Measurements from ENCODE around the gene CRISP1.
A peak's percentile ranks its signal among the peaks of the same experiment; 100 is the strongest.

The CRISP1 gene

GRCh38 chr6:49888742-49889431, 22.6 kb upstream of the CRISP1 start:
- no peak overlapping the region for H3K4me3 ChIP-seq (ENCODE audit: low read depth, low read length)
- no peak for DNase-seq (ENCODE audit: low read depth)
- in situ Hi-C loops (cut with HindIII; ENCODE audit: low sequenced_read_pairs) = no loop called here
- TF ChIP-seq CTCF (IDR thresholded peaks at IDR 0.05; ENCODE audit: low read depth, low read length, missing control alignments) = no peak

GRCh38 chr6:49868951-49869529, 2.7 kb upstream of the CRISP1 start:
- no peak for TF ChIP-seq CTCF (IDR thresholded peaks at IDR 0.05; ENCODE audit: low read depth, low read length, missing control alignments)
- H3K4me3 ChIP-seq (ENCODE audit: low read depth, low read length) = no peak overlapping the region
- in situ Hi-C loops (cut with HindIII; ENCODE audit: low sequenced_read_pairs) = no loop called here
- DNase-seq (ENCODE audit: low read depth) = no peak

DNA sequence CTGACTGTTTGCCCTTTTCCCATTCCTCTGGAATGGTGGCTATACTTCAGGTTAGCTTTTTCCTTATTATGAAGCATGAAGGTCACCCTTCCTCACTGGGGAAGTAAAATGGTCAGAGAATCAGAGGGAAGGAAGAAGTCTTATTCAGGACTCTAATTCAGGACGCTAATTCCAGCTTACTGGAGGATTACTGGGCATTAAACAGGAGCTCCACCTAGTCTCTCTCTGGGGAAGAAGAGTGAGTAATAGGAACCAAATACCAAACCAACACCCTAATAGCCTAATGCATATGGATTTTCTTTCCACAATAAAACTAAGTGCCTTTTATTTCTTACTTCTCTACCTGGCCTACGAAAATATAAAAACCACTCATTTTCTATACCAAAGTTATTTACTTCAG, 10.1 kb downstream of the CRISP1 start:
- no peak for TF ChIP-seq CTCF (IDR thresholded peaks at IDR 0.05; ENCODE audit: low read depth, low read length, missing control alignments)
- in situ Hi-C loops (cut with HindIII; ENCODE audit: low sequenced_read_pairs) = no loop called here
- no peak overlapping the region for H3K4me3 ChIP-seq (ENCODE audit: low read depth, low read length)
- no peak for DNase-seq (ENCODE audit: low read depth)

GRCh38 chr6:49855221-49855620, 11.1 kb downstream of the CRISP1 start:
- H3K4me3 ChIP-seq (ENCODE audit: low read depth, low read length) = no peak overlapping the region
- in situ Hi-C loops (cut with HindIII; ENCODE audit: low sequenced_read_pairs) = no loop called here
- TF ChIP-seq CTCF (IDR thresholded peaks at IDR 0.05; ENCODE audit: low read depth, low read length, missing control alignments) = no peak

DNA sequence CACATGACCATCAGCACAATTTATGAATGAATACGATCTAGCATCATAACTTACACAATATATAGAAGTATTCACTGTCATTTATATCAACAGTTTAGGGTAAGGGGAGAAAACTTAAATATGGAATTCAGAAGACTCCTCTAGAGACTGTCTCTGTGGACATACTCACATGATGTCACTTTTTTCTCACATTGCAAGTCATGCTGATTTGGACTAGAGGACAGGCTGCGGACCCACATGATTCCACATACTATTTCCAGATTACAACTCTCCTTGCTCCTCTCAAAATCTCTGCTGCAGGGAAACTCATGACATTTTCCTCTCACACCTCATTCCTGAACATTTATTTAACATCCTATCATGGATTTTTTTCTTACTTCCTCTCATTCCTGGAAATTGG, 13.4 kb downstream of the CRISP1 start:
- TF ChIP-seq CTCF (IDR thresholded peaks at IDR 0.05; ENCODE audit: low read depth, low read length, missing control alignments) = no peak
- in situ Hi-C loops (cut with HindIII; ENCODE audit: low sequenced_read_pairs) = no loop called here
- no peak overlapping the region for H3K4me3 ChIP-seq (ENCODE audit: low read depth, low read length)
- no peak for DNase-seq (ENCODE audit: low read depth)

More at GRCh38 chr6:49855221-49855620, 11.1 kb downstream of the CRISP1 start:
- DNase-seq (ENCODE audit: low read depth) = no peak

- no peak overlapping the region for H3K4me3 ChIP-seq (ENCODE audit: low read depth, low read length)
- in situ Hi-C loops (cut with HindIII; ENCODE audit: low sequenced_read_pairs) = no loop called here
- peak; percentile 21 for TF ChIP-seq CTCF (IDR thresholded peaks at IDR 0.05; ENCODE audit: low read depth, low read length, missing control alignments)
- peak; percentile 32 for DNase-seq (ENCODE audit: low read depth)
Observed at GRCh38 chr6:49849213-49849907, 17.0 kb downstream of the CRISP1 start.
